Kidney glomerular epithelial cell (primary cell): Measurements from ENCODE around the gene SMARCA4.

Experiments used
- DNase-seq: peaks from one replicate; lab custom pipeline; 2025; lab: John Stamatoyannopoulos, UW

The SMARCA4 gene

GRCh38 chr19:10960314-10961072 lies at the start of gene SMARCA4:
TSS of gene SMARCA4 (plus strand) at chr19:10961030. CDS start at chr19:10984152, 23,122 bp downstream.
- peak; percentile 85 for DNase-seq

GRCh38 chr19:10911579-10912363 lies 49.1 kb upstream of the SMARCA4 start:
- DNase-seq: no peak

- DNase-seq: no peak
Observed at GRCh38 chr19:10912619-10913018, 48.2 kb upstream of the SMARCA4 start.

- no peak for DNase-seq
Observed at GRCh38 chr19:10913716-10914340, 47.0 kb upstream of the SMARCA4 start.

- no peak for DNase-seq
Observed at GRCh38 chr19:10915130-10916091, 45.4 kb upstream of the SMARCA4 start.

- no peak for DNase-seq
Observed at GRCh38 chr19:10916602-10917001, 44.2 kb upstream of the SMARCA4 start.

- DNase-seq: no peak
Observed at GRCh38 chr19:10918359-10918758, 42.5 kb upstream of the SMARCA4 start.

- DNase-seq: no peak
Observed at GRCh38 chr19:10919352-10920287, 41.2 kb upstream of the SMARCA4 start.

GRCh38 chr19:10920288-10920655 lies 40.6 kb upstream of the SMARCA4 start:
- no peak for DNase-seq

GRCh38 chr19:10920781-10921180 lies 40.0 kb upstream of the SMARCA4 start:
- no peak for DNase-seq

GRCh38 chr19:10921199-10921909 lies 39.5 kb upstream of the SMARCA4 start:
- no peak for DNase-seq

GRCh38 chr19:10921910-10922637 lies 38.8 kb upstream of the SMARCA4 start:
- DNase-seq: no peak

GRCh38 chr19:10922638-10923014 lies 38.2 kb upstream of the SMARCA4 start:
- no peak for DNase-seq

- DNase-seq: no peak
Observed at GRCh38 chr19:10923260-10924112, 37.3 kb upstream of the SMARCA4 start.

- DNase-seq: no peak
Observed at GRCh38 chr19:10924597-10924996, 36.2 kb upstream of the SMARCA4 start.

GRCh38 chr19:10927730-10928562 lies 32.9 kb upstream of the SMARCA4 start:
- DNase-seq: no peak
